Ovary (tissue), 9 donors: ENCODE measurements around the gene CCDC13. TPM values are rescaled to one million over a fixed set of nuclear protein-coding genes. Genes with fewer than 3 reads are reported as not detected.

Experiments used
- DNase-seq, 5 donors: peaks; one replicate each; pipeline ENCODE4 v3.0.0-alpha.2; 2019 to 2020
- H3K27ac ChIP-seq, 2 donors: fragments of 200-600 bp; one replicate each; pipeline versions ENCODE4 v1.5.1 to v1.8.0; 2019 to 2022
- H3K27me3 ChIP-seq: fragments of 200-600 bp; one replicate; pipeline ENCODE4 v1.8.0; 2022
- H3K36me3 ChIP-seq: fragments of 200-600 bp; sonication (generic); one replicate; pipeline ENCODE4 v1.5.1; 2019
- H3K4me1 ChIP-seq: one replicate; pipeline ENCODE4 v1.8.1; 2013; ENCODE audit warnings: mild to moderate bottlenecking, moderate library complexity; ENCODE audit not compliant: insufficient read depth
- H3K4me3 ChIP-seq: fragments of 200-600 bp; sonication (generic); one replicate; pipeline ENCODE4 v1.5.1; 2017
- H3K9me3 ChIP-seq, 2 donors: fragments of 200-600 bp in 1 of 2; sonication (generic) in 1 of 2; one replicate each; pipeline versions ENCODE4 v1.5.1 to v1.8.1; 2013 to 2019; ENCODE audit warnings: mild to moderate bottlenecking in 1 of 2, moderate library complexity in 1 of 2
- CTCF ChIP-seq, 3 donors: fragments of 450-650 bp in 2 of 3; fragments of 200-600 bp in 1 of 3; IDR thresholded peaks; one replicate each; pipeline versions ENCODE4 v1.5.1 to v1.8.0; 2016 to 2022; ENCODE audit warnings: antibody characterized with exemption in 3 of 3, mild to moderate bottlenecking in 1 of 3
- EP300 ChIP-seq: sonication (generic); formaldehyde crosslinking; IDR thresholded peaks from one replicate; pipeline ENCODE4 v1.6.1; 2017; ENCODE audit warnings: antibody characterized with exemption
- POLR2A ChIP-seq: fragments of 450-650 bp; IDR thresholded peaks from one replicate; pipeline ENCODE4 v1.6.1; 2017; ENCODE audit warnings: antibody characterized with exemption, mild to moderate bottlenecking, moderate library complexity
- WGBS, 3 donors: extraction: QIAGEN DNeasy Blood & Tissue Kit in 1 of 3; methylation state at CpG; one replicate each; pipeline versions ENCODE4 v1.1.5 to v1.1.7; 2013 to 2017; 5-methylcytosine and 5-hydroxymethylcytosine counted together
- intact Hi-C, 4 donors: fragments of 100-400 bp; cut with DNase I; formaldehyde crosslinking; loops; one replicate each; pipeline versions ENCODE4 v1.11.0 to v1.15.1; 2022 to 2023
- polyA plus RNA-seq, 2 donors: library from polyadenylated mRNA; stranded (reverse); fragments of 200-250 nt in 1 of 2; fragments of 350-450 nt in 1 of 2; fragmentation: Illumina TruSeq in 1 of 2; extraction: RNeasy Lipid Tissue Mini Kit (QIAGEN cat#74804) in 1 of 2; gene quantifications; one replicate each; pipeline ENCODE4 v1.2.3, GENCODE V29; 2013 to 2014
- total RNA-seq, 7 donors: library from RNA; depleted of rRNA in 2 of 7; stranded (reverse); fragments of >200 nt in 2 of 7; fragmentation: NEBNext Ultra II Directional in 3 of 7; extraction: Animal tissue kit (Norgen Biotek cat#: 25700) in 3 of 7; gene quantifications; one replicate each; pipeline versions ENCODE4 v1.1.0 to v1.2.4, GENCODE V29; 2016 to 2023
- donor health status: DM: no; HTN: no; CAD: no; lungs with moderate emphysema.
- donor health status: DM: no; HTN: no; CAD: no.
- donor health status: Bipolar disorder and iron deficiency.
- donor health status: DM: yes; HTN: yes; CAD: no.
- donor health status: DM: no; HTN: no; CAD: no.
- donor health status: DM: yes; HTN: yes; CAD: no.

CCDC13 gene
- total and polyA plus RNA-seq, 9 donors: 0.24 to 5.7 (median 0.75) TPM

- DNase-seq: no peak
- Histone ChIP-seq H3K27me3 (no peaks in the 10 kb centered on the region), H3K4me1 (no peaks in the 10 kb centered on the region), H3K9me3 (no peaks in the 10 kb centered on the region), H3K27ac (no peak overlapping the region), H3K4me3 (no peak overlapping the region), H3K36me3 (no peaks in the 10 kb centered on the region)
- 94 to 95% (median 94%) methylated on average over 9 of the region's 9 CpGs for WGBS, 3 donors
- intact Hi-C loops: no loop called here
- no peak for TF ChIP-seq POLR2A
- no peak for TF ChIP-seq CTCF (IDR thresholded peaks at IDR 0.05)
- no peak for TF ChIP-seq EP300
Measured at GRCh38 chr3:42752441-42752840, 20.6 kb downstream of the CCDC13 start.

- no peak overlapping the region for H3K27ac ChIP-seq
- 62 to 78% (median 74%) methylated on average over 9 of the region's 9 CpGs for WGBS, 3 donors
- no peaks in the 10 kb centered on the region for H3K36me3 ChIP-seq
- no peaks in the 10 kb centered on the region for H3K9me3 ChIP-seq
- peaks cover 3% of the 10 kb centered on the region for H3K4me1 ChIP-seq
- TF ChIP-seq CTCF (IDR thresholded peaks at IDR 0.05): no peak
- TF ChIP-seq EP300: no peak
- no peak for TF ChIP-seq POLR2A
- DNase-seq: no peak
- no peak overlapping the region for H3K4me3 ChIP-seq
- intact Hi-C loops: no loop called here
- no peaks in the 10 kb centered on the region for H3K27me3 ChIP-seq
Measured at GRCh38 chr3:42751609-42752008, 21.4 kb downstream of the CCDC13 start.

GRCh38 chr3:42750834-42751233 lies 22.2 kb downstream of the CCDC13 start:
- no peaks in the 10 kb centered on the region for H3K36me3 ChIP-seq
- intact Hi-C loops: no loop called here
- H3K4me1 ChIP-seq: peaks cover 8% of the 10 kb centered on the region
- 94 to 96% (median 95%) methylated on average over 7 of the region's 7 CpGs for WGBS, 3 donors
- TF ChIP-seq POLR2A (no peak), EP300 (no peak), CTCF (IDR thresholded peaks at IDR 0.05) (no peak)
- no peak overlapping the region for H3K4me3 ChIP-seq
- no peaks in the 10 kb centered on the region for H3K9me3 ChIP-seq
- no peak for DNase-seq
- H3K27ac ChIP-seq: no peak overlapping the region
- no peaks in the 10 kb centered on the region for H3K27me3 ChIP-seq

GRCh38 chr3:42749753-42750231 lies 23.3 kb downstream of the CCDC13 start:
- H3K36me3 ChIP-seq: no peaks in the 10 kb centered on the region
- 57 to 60% (median 57%) methylated on average over 10 of the region's 10 CpGs for WGBS, 3 donors
- no peak for DNase-seq
- H3K27ac ChIP-seq: no peak overlapping the region
- intact Hi-C loops: loop anchor here in 2 of 4 donors (10.0 kb wide), 2 partner anchors 95 to 165 kb away; partner anchors contain the start of genes SEC22C (in 1 of the 2) and ZBTB47 (in 1 of the 2)
- no peaks in the 10 kb centered on the region for H3K27me3 ChIP-seq
- peaks cover 9% of the 10 kb centered on the region for H3K4me1 ChIP-seq
- no peaks in the 10 kb centered on the region for H3K9me3 ChIP-seq
- H3K4me3 ChIP-seq: no peak overlapping the region
- TF ChIP-seq EP300: no peak
- no peak for TF ChIP-seq CTCF (IDR thresholded peaks at IDR 0.05)
- TF ChIP-seq POLR2A: no peak
